GM19324 (cell line): Measurements from ENCODE around the gene CCDC47.

Experiments
- ATAC-seq: cut with Tn5 transposase; IDR thresholded peaks from one replicate; pipeline ENCODE4 v1.9.1; 2021; ENCODE audit warnings: mild to moderate bottlenecking, moderate library complexity; ENCODE audit not compliant: unreplicated experiment, low FRiP score

Gene CCDC47

DNA sequence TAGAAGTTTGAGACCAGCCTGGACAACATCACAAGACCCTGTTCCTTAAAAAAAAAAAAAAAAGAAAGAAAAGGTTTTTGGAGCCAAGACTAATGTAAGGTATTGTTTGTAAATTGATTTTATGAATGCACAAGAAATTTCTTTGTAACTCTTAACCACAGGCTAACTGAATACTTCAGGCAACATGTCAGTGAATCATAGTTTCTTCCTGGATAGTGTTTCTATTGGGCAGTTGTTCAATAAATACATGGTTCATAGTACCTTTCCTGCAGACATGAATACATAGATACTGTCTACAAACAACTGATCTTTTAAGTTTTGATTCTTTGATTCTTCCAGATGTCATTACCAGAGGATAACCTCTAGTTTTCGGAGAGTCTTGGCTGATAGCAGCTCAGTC lies 12.2 kb upstream of the CCDC47 start:
- ATAC-seq = no peak

- no peak for ATAC-seq
Observed at GRCh38 chr17:63783522-63783921, 10.1 kb upstream of the CCDC47 start.

DNA sequence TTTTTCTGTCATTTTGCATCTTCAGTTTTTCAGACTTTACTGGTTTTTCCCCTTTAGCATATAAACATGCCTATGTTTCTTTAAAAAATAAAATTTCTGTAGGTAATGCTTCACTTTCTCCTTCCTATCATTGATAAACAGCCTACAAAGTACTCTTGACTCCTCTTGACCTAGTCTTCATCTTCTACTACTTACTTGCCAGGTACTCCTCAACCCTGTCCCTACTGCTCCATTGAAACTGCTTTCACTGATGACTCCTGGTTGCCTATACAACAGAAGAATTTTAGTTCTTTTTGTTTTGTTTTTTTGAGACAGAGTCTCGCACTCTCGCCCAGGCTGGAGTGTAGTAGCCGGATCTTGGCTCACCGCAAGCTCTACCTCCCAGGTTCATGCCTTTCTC lies 7.5 kb upstream of the CCDC47 start:
- ATAC-seq = no peak

- no peak for ATAC-seq
Observed at GRCh38 chr17:63780507-63780906, 7.1 kb upstream of the CCDC47 start.

GRCh38 chr17:63775420-63775819 lies 2.0 kb upstream of the CCDC47 start:
- no peak for ATAC-seq

- no peak for ATAC-seq
Observed at GRCh38 chr17:63774969-63775265, 1.5 kb upstream of the CCDC47 start.

DNA sequence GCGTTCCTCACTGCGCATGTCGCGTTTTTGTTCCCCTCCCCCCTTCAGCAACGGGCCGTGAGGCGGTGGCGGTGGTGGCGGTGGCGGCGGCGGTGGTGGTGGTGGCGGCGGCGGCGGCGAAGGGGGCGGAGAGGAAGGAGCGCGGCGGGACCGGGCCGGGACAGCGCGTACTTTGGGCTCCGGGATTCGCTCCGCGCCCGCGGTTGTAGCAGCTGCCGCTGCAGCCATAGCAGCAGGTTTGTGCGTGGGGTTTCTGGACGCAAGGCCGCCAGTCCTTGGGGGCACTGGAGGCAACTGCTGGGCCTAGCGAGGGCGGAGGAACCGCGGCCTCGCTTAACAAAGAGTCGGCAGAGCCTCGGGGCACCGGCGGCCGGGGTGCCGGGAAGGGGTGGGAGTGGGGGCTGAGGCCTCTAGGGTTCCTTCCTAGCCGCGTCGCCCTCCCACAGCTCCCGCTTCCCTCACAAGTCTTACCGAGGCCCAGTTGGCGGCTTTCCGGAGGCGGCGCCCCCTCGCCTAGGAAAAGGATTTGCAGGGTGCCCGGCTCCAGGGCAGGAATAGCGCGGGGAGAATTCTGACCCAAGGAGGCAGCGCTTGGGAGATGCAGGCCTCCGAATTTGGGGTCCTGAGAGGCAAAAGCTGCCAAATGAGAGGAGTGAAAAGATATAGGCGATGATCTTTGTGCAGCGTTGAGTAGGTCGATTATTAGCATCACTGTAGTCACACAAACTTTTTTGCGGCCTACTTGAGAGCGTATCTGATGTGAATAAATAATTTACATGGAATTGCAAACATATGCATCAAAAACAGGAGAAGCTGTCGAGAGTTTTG lies 958 bp upstream of the CCDC47 start, which contains the start of gene DDX42:
TSS of gene DDX42 (plus strand) at position 30 of the 828 bp plus-strand sequence. CDS start 12,880 bp downstream, outside the sequence.
- peak; percentile 14 for ATAC-seq

- no peak for ATAC-seq
Observed at GRCh38 chr17:63772801-63773271, 561 bp downstream of the CCDC47 start.

DNA sequence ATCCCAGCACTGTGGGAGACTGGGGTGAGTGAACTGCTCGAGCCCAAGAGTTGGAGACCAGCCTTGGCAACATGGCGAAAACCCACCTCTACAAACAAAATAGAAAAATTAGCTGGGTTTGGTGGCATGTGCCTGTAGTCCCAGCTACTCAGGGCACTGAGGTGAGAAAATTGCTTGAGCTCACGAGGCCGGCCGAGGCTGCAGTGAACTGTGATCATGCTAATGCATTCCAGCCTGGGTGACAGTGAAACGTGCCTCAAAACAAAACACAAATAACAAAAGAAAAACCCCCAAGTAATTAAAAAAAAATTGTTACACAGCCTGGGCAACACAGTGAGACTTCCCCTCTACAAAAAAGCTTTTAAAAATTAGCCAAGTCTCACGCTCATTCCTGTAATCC lies 5.0 kb downstream of the CCDC47 start:
- no peak for ATAC-seq

DNA sequence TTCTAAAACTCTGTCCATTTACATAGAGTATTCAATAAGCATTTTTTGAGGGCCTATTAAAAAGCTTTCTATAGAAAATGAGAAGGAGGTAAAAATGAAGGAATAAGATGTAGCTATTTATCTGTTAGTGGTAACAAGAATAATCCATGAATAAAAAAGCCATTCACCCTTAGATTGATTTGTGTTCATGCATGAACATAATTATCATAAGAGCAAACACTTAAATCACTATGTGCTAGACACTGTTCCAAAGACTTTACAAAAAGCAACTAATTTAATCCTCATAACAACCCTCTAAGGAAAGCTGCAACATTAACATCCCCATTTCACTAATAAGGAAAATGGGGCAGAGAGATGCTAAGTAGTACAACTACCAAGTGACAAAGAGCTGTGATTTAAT lies 6.6 kb downstream of the CCDC47 start:
- ATAC-seq = no peak

DNA sequence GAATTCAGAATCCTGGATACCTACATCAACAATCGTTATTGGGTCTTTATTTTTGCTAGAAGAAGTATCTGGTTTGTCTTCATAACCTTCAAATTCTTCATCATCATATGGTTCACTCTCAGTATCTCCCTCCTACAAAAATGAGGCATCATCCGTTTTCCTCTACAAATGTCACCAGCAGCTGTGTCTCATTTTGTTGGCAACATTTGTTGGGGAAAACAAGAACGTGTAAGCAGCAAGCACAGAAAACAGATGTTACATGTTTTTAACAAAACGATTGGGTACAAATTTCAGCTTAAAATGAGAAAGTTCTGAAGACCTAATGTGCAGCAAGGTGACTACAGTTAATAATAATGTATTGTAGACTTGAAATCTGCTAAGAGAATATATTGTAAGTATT lies 8.7 kb downstream of the CCDC47 start:
- ATAC-seq = no peak

- ATAC-seq = no peak
Observed at GRCh38 chr17:63762161-63763078, 11.0 kb downstream of the CCDC47 start.

DNA sequence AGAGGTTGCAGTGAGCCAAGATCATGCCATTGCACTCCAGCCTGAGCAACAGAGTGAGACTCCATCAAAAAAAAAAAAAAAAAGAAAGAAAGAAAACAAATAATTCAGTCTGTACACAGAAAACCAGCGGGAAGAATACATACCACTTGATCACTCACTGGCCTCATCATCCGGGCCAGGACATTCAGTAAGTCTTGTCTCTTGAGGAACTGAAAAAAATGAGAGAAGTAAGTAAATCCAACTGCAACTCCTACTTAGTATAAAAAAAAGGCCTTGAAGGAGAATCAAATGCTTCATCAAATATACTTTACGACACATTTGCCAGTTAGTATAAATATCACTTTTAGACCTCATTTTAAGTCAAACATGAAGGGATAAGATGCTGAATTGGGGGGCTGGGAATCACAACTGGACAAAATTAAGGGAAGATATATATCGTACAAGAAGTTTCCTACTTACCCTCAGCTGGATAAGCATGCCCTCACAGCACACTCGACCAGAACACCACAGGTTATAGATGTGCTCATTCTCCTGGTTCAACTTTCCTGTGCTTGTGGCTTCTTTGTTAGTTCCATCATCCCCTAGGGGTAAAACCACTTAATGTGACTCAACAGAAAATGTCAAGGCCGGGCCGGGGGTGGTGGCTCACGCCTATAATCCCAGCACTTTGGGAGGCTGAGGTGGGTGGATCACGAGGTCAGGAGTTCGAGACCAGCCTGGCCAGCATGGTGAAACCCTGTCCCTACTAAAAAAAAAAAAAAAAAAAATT lies 12.4 kb downstream of the CCDC47 start:
- ATAC-seq = no peak

- ATAC-seq = no peak
Observed at GRCh38 chr17:63758428-63758827, 15.0 kb downstream of the CCDC47 start.

DNA sequence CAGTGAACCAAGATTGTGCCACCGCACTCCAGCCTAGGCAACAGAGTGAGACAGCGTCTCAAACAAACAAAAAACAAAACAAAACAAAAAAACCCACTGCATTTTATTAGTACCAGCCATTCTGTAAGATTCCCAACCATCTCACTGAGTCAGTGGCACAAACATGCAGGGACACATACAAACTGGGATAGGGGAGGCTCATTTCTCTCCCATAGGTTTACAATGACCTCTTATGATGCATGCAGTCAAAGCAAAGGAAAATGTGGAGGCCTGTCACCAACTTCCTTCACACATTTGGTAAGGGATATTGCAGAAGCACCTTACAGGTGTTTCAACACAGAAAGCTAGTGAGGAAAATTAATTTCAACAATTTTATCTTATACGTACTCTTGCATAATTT lies 19.4 kb downstream of the CCDC47 start:
- no peak for ATAC-seq

- ATAC-seq = no peak
Observed at GRCh38 chr17:63753215-63753614, 20.2 kb downstream of the CCDC47 start.

- ATAC-seq = no peak
Observed at GRCh38 chr17:63752707-63753106, 20.7 kb downstream of the CCDC47 start.

- ATAC-seq = no peak
Observed at GRCh38 chr17:63751806-63752205, 21.6 kb downstream of the CCDC47 start.

- ATAC-seq = peak; percentile 95
Observed at GRCh38 chr17:63741408-63742173, 31.8 kb downstream of the CCDC47 start, which contains the start of gene STRADA. Gene STRADA, minus strand, starts transcription at chr17:63741799. Its CDS starts 13,430 bp downstream, at chr17:63728369.

GRCh38 chr17:63741143-63741407 lies 32.3 kb downstream of the CCDC47 start:
- ATAC-seq = peak; percentile 22
